ENCODE results near the gene ORMDL3. TPM values are rescaled to one million over a fixed set of nuclear protein-coding genes. Genes with fewer than 3 reads are reported as not detected.

ORMDL3 gene
- total and polyA plus RNA-seq, 10 of the 15 experiments (the other 5 are each of a cell fraction or from before 2014, with no cell fraction given), result 8.8 to 98.1 (median 49.9) TPM

GRCh38 chr17:39889200-39889599 lies 38.2 kb downstream of the ORMDL3 start:
- TF ChIP-seq MEF2B (IDR thresholded peaks at IDR 0.05; ENCODE audit: partially characterized antibody, poor library complexity, severe bottlenecking) (no peak), NFYA (IDR thresholded peaks at IDR 0.05; ENCODE audit: borderline replicate concordance, low read depth, low read length) (no peak)
- TF ChIP-seq, protein P1, sequence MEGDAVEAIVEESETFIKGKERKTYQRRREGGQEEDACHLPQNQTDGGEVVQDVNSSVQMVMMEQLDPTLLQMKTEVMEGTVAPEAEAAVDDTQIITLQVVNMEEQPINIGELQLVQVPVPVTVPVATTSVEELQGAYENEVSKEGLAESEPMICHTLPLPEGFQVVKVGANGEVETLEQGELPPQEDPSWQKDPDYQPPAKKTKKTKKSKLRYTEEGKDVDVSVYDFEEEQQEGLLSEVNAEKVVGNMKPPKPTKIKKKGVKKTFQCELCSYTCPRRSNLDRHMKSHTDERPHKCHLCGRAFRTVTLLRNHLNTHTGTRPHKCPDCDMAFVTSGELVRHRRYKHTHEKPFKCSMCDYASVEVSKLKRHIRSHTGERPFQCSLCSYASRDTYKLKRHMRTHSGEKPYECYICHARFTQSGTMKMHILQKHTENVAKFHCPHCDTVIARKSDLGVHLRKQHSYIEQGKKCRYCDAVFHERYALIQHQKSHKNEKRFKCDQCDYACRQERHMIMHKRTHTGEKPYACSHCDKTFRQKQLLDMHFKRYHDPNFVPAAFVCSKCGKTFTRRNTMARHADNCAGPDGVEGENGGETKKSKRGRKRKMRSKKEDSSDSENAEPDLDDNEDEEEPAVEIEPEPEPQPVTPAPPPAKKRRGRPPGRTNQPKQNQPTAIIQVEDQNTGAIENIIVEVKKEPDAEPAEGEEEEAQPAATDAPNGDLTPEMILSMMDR (IDR thresholded peaks at IDR 0.05 in 2 of 3, conservative IDR thresholded peaks at IDR 0.05 in 1 of 3; ENCODE audit: control insufficient read depth in 2 of 3, extremely low read depth in 1 of 3, insufficient read depth in 1 of 3, low read depth in 3 of 3, low read length in 3 of 3), result no peak
- ChIA-PET RAD21 (ENCODE audit: unreplicated experiment) (no interaction called here), POLR2A (interaction anchor here (1.2 kb wide), 1 partner anchor 33 kb away, joined by 11 read pairs; no protein-coding TSS in a partner anchor), CTCF (interaction anchor here (0.9 kb wide), 1 partner anchor 15 kb away, joined by 3 read pairs; no protein-coding TSS in a partner anchor), SMC1A (ENCODE audit: uncharacterized antibody, unreplicated experiment) (no interaction called here)
- Histone ChIP-seq H3K27me3 (replicated peaks in 1 of 2; ENCODE audit: control insufficient read depth in 2 of 2, insufficient read depth in 2 of 2, low read length in 1 of 2) (no peaks in the 10 kb centered on the region), H3K79me2 (ENCODE audit: control insufficient read depth, insufficient read depth, low read length) (no peaks in the 10 kb centered on the region), H2AFZ (ENCODE audit: control insufficient read depth, low read depth, low read length) (no peak overlapping the region), H3K4me3 (no peak overlapping the region), H3K27ac (ENCODE audit: control insufficient read depth, insufficient read depth) (no peak overlapping the region), H3K36me3 (ENCODE audit: control insufficient read depth in 2 of 2, insufficient read depth in 2 of 2, low read length in 1 of 2) (no peaks in the 10 kb centered on the region), H3K4me1 (ENCODE audit: control insufficient read depth, insufficient read depth, low read length) (no peaks in the 10 kb centered on the region), H3K4me2 (ENCODE audit: control insufficient read depth, insufficient read depth) (no peak overlapping the region), H3K9me3 (replicated peaks; ENCODE audit: control insufficient read depth, insufficient read depth, low read length) (no peaks in the 10 kb centered on the region), H3K9ac (ENCODE audit: control insufficient read depth, insufficient read depth, low read length) (no peak overlapping the region), H4K20me1 (ENCODE audit: control insufficient read depth, insufficient read depth) (no peaks in the 10 kb centered on the region)
- no TSS peak for BruUV-seq (replicated peaks)
- WGBS (ENCODE audit: insufficient coverage, insufficient replicate concordance, low lambda C conversion rate, missing lambda C conversion rate), result 48% methylated on average over 2 of the region's 2 CpGs
- ATAC-seq, result no peak
- DNase-seq (ENCODE audit: low read depth, low spot score), result no peak
- no peak for FAIRE-seq
- intact Hi-C loops (cut with micrococcal nuclease; ENCODE audit: unreplicated experiment) (no loop called here), in situ Hi-C loops (cut with MboI) (no loop called here)

DNA sequence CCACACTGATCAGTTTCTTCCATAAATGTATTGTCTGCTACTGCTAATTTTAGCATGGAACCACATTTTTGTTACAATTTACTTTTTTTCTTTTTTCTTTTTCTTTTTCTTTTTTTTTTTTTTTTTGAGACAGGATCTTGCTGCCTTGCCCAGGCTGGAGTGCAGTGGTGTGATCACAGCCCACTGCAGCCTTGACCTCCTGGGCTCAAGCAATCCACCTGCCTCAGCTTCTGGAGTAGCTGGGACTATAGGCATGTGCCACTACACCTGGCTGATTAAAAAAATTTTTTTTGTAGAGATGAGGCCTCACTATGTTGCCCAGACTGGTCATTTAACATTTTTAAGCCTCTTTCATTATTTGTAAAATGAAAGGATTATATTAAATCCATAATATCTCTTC lies 40.3 kb downstream of the ORMDL3 start:
- Histone ChIP-seq H3K4me2 (ENCODE audit: control insufficient read depth, insufficient read depth) (no peak overlapping the region), H3K4me3 (no peak overlapping the region), H3K27ac (ENCODE audit: control insufficient read depth, insufficient read depth) (no peak overlapping the region), H3K9ac (ENCODE audit: control insufficient read depth, insufficient read depth, low read length) (no peak overlapping the region), H3K79me2 (ENCODE audit: control insufficient read depth, insufficient read depth, low read length) (no peaks in the 10 kb centered on the region), H3K36me3 (ENCODE audit: control insufficient read depth in 2 of 2, insufficient read depth in 2 of 2, low read length in 1 of 2) (no peaks in the 10 kb centered on the region), H3K27me3 (replicated peaks in 1 of 2; ENCODE audit: control insufficient read depth in 2 of 2, insufficient read depth in 2 of 2, low read length in 1 of 2) (no peaks in the 10 kb centered on the region), H2AFZ (ENCODE audit: control insufficient read depth, low read depth, low read length) (no peak overlapping the region), H3K9me3 (replicated peaks; ENCODE audit: control insufficient read depth, insufficient read depth, low read length) (no peaks in the 10 kb centered on the region), H4K20me1 (ENCODE audit: control insufficient read depth, insufficient read depth) (no peaks in the 10 kb centered on the region), H3K4me1 (ENCODE audit: control insufficient read depth, insufficient read depth, low read length) (no peaks in the 10 kb centered on the region)
- CTCF ChIA-PET, result interaction anchor here (1.0 to 1.4 kb wide), 2 partner anchors 14 to 93 kb away, joined by 3 to 5 read pairs; partner anchors contain the start of gene PSMD3
- DNase-seq (ENCODE audit: low read depth, low spot score) (no peak), ATAC-seq (no peak), FAIRE-seq (no peak)
- POLR2A ChIA-PET, result interaction anchor here (0.5 kb wide), 1 partner anchor 11 kb away, joined by 5 read pairs; no protein-coding TSS in a partner anchor
- SMC1A ChIA-PET (ENCODE audit: uncharacterized antibody, unreplicated experiment), result no interaction called here
- intact Hi-C loops (cut with micrococcal nuclease; ENCODE audit: unreplicated experiment) (no loop called here), in situ Hi-C loops (cut with MboI) (no loop called here)
- RAD21 ChIA-PET (ENCODE audit: unreplicated experiment), result no interaction called here
- BruUV-seq (replicated peaks), result no TSS peak
- no peak for TF ChIP-seq BRCA1 (IDR thresholded peaks at IDR 0.05; ENCODE audit: low read depth, low read length)
- no peak for TF ChIP-seq JUNB (IDR thresholded peaks at IDR 0.05)
- TF ChIP-seq ZSCAN29 (IDR thresholded peaks at IDR 0.05), result no peak
- TF ChIP-seq ASH2L (IDR thresholded peaks at IDR 0.05; ENCODE audit: borderline replicate concordance, low read depth), result no peak
- TF ChIP-seq SUZ12 (IDR thresholded peaks at IDR 0.05; ENCODE audit: unreplicated experiment), result no peak
- TF ChIP-seq HCFC1 (IDR thresholded peaks at IDR 0.05; ENCODE audit: low read length), result no peak
- TF ChIP-seq EZH2 (IDR thresholded peaks at IDR 0.05; ENCODE audit: borderline replicate concordance, control insufficient read depth, low read depth, low read length), result no peak
- no peak for TF ChIP-seq TCF7 (IDR thresholded peaks at IDR 0.05; ENCODE audit: borderline replicate concordance)
- no peak for TF ChIP-seq JUND (IDR thresholded peaks at IDR 0.05; ENCODE audit: low read depth, low read length)
- no peak for TF ChIP-seq KDM1A (IDR thresholded peaks at IDR 0.05; ENCODE audit: borderline replicate concordance)
- TF ChIP-seq BCLAF1 (IDR thresholded peaks at IDR 0.05), result no peak
- no peak for TF ChIP-seq CBFB (IDR thresholded peaks at IDR 0.05; ENCODE audit: low read depth)

Measured in GM12878 (cell line).